UCSD-AML1 (cell line): ENCODE data around the gene AGTPBP1.
"Not testable (repeated sequence)": the region's sequence is repeated elsewhere in the genome, so short reads cannot be mapped to it uniquely, and the experiment has no call there.

Experiments used
- DNase-seq: peaks from one replicate; lab custom pipeline; 2025; ENCODE audit not compliant: unreplicated experiment; lab: John Stamatoyannopoulos, UW

Gene AGTPBP1

DNA sequence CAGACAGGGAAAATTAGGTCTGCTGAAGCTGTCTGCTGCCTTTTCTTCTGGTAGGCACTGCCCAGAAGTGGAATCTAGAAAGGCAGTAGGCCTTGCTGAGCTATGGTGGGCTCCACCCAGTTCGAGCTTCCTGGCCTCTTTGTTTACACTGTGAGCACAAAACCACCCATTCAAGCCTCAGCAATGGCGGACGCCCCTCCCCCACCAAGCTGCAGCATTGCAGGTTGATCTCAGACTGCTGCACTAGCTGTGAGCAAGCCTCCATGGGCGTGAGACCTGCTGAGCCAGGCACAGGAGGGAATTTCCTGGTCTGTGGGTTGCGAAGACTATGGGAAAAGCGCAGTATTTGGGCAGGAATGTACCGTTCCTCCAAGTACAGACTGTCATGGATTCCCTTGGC is 18.5 kb downstream of the AGTPBP1 start:
- no peak for DNase-seq

DNA sequence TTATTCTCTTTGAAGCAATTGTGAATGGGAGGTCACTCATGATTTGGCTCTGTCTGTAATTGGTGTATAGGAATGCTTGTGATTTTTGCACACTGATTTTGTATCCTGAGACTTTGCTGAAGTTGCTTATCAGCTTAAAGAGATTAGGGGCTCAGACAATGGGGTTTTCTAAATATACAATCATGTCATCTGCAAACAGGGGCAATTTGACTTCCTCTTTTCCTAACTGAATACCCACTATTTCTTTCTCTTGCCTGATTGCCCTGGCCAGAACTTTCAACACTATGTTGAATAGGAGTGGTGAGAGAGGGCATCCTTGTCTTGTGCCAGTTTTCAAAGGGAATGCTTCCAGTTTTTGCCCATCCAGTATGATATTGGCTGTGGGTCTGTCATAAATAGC is 22.3 kb downstream of the AGTPBP1 start:
- DNase-seq = not testable (repeated sequence)

GRCh38 chr9:85717818-85718217 is 23.9 kb downstream of the AGTPBP1 start:
- not testable (repeated sequence) for DNase-seq

GRCh38 chr9:85717220-85717619 is 24.5 kb downstream of the AGTPBP1 start:
- no peak for DNase-seq

DNA sequence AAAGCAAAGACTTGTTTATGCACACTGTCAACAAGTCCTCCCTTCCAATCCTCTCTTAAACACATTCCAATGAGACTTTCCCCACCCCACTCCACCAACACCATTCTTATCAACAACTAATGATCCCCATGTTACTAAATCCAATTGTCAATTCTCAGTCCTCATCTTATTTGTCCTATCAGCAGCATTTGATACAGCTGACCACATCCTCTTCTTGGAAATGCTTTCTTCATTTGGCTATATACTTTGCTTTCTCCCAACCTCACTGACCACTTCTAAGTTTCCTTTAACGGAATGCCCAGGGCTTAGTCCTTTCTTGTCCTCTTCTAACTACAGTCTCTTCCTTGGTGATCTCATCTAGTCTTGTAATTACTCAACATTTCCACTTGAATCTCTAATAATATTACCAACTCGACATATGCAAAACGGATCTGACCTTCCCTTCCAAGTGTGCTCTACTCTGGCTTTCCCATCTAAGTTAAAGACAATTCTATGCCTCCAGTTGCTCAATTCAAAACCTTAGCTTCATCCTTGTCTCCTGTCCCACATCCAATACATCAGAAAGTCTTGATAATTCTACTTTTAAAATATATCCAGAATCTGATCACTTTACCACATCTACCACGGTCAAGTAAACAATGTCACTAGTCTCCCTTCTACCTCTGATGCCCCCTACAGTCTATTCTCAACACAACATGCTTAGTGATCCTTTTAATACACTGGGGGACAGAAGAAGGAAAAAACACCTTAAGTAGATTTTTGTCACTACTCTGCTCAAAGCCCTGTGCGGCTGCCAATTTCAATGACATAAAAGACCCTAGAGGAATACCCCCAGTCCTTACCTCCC is 25.5 kb downstream of the AGTPBP1 start:
- no peak for DNase-seq

DNA sequence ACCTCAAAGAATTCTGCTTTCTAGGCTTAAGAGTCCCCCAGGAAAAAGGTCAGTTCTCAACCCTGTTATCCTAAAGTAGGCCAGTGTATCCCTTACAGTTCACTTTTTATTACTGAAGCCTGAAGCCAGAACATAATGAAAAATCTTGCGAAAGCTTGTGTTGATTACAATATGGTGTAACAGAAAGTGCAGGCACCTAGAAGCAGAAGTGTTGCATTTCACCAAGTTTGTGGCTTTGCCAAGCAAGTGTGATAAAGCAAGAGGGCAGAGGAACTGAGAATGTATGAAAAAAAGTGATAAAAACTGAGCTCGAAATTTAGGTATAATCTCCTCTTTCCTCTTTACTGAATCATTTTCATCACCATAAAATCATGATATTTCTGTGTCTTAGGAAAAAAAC is 26.2 kb downstream of the AGTPBP1 start:
- no peak for DNase-seq

GRCh38 chr9:85713897-85714296 is 27.9 kb downstream of the AGTPBP1 start:
- no peak for DNase-seq

GRCh38 chr9:85704744-85705143 is 37.0 kb downstream of the AGTPBP1 start:
- no peak for DNase-seq

GRCh38 chr9:85703398-85703797 is 38.4 kb downstream of the AGTPBP1 start:
- DNase-seq = no peak

DNA sequence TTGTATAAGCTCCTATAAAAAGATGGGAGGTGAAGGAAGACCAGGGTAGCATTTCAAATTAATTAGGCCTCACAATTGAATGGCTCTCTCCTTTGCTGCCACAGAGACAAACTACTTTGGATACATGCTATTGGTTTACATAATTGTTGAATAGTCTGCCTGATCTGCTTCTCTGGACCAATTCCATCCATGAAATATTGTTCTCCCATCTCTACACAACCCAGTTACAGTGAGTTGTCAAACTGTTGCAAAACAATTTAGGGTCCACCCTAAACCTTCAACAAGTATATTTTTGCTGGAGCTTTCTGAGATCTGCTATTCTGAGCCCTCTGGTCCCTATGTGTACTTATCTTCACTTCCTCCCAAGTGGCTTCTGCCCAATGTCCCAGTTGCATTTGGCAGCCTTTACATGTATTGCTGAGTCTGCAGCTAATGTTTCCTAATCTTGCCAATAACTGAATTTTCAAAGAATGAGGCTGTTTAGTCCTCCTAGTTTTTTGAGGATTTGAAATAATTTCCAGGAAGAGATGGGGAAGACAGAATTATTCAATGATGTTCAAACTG is 38.9 kb downstream of the AGTPBP1 start:
- no peak for DNase-seq

- DNase-seq = no peak
Measured at GRCh38 chr9:85702191-85702590, 39.6 kb downstream of the AGTPBP1 start.

- no peak for DNase-seq
Measured at GRCh38 chr9:85700330-85700729, 41.4 kb downstream of the AGTPBP1 start.

DNA sequence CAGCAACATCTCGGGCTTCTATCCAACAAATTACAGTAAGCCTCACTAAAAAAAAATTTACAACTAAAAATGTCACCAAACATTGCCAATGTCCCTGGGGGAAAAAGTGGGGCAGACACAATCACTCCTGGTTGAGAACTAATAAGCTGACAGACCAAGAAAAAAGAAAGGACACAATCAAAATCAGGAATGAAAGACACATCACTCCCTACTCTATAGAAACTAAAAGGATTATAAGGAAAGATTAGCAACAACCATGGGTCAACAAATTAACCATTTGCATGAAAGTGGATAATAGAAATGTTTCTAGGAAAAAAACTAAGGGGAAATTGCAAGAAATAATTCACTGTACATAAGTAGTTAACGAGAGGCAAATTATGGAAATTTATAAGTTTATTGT is 53.4 kb downstream of the AGTPBP1 start:
- no peak for DNase-seq

DNA sequence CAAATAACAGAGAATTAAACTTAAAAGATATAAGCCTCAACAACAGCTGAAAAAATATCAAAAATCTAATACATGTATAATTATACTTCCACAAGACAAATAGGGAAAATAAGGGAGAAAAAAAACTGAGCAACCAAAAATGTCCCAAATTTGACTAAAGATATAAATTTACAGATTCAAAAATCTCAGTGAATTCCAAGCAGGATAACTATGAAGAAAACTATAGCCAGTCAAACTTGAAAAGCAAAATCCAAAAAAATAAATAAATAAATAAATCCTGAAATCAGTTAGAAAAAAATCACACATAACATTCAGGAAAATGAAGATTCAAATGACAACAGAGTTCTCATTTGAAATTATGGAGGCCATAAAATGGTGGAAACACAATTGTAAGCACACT is 56.7 kb downstream of the AGTPBP1 start:
- DNase-seq = no peak

GRCh38 chr9:85676790-85677189 is 65.0 kb downstream of the AGTPBP1 start:
- DNase-seq = no peak

DNA sequence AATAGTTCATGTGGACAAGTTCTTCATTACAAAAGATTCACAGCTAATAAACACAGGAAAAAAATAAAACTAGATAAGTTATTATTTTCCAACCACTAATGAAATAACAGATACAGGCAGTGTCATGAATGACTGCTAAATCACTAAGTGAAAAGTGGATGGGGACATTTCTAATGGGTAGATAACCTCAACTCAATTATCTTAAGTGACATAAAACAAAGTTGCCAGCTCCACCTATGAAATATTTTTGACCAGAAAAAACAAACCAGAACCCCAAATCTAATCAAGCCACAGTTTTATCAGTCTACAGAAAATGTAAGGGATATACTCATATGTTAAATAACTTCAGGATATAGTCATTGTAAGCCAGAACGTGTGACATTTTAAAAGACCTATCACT is 74.4 kb downstream of the AGTPBP1 start:
- DNase-seq = no peak

DNA sequence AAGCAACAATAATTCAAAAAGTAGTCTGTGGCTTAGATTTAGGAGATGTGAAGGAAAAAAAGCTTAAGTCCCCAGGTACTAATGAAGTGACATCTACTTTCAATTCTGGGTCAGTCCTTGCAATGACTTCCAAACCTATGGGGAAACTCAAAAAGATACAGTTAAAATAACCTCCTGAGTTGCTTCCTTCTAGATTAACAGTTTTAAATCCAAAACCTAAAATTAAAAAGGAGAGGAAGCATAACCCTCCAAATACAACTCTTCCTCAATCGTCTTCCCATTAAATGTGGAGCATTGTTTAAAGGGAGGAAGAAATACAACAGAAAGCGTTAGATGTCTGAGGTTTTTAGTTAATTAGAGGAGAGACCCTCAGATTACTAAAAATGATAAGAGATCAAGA is 75.7 kb downstream of the AGTPBP1 start:
- DNase-seq = no peak

GRCh38 chr9:85662573-85662972 is 79.2 kb downstream of the AGTPBP1 start:
- DNase-seq = no peak

DNA sequence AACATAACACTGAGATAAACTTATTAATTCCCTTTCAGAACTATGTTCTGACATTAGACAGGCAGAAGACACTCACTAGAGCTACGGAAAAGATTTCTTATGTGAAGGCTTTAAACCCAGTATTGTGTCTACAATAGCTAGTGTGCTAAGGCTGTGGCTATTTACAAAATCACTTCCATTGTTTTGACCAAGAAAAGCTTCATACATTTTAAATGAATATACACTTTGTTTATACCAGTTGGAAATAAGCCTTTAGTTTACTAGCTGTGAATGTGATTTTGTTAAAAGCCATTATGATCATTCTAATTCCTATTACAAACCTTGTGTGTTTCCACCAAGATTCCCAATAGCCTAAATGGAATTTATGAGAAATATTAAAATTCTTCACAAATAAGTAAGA is 83.0 kb downstream of the AGTPBP1 start:
- DNase-seq = no peak

GRCh38 chr9:85653153-85653552 is 88.6 kb downstream of the AGTPBP1 start:
- no peak for DNase-seq

DNA sequence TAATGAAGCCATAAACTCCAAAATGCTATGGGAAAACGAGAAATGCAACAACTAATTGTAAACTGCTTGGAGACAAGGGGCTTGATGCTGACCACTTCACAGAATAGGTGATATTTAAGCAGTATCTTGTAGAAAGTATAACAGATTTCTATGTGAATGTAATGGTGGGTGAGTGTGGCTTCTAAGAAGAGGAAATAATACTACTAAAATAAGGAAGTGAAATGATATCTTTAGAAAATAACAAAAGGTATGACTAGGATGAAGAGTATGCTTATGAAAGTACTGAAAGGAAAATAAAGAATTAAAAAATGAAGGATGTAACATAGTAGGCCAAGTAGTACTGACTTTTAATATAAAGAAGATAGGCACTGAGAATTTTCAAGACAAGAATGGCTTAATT is 94.2 kb downstream of the AGTPBP1 start:
- DNase-seq = no peak

GRCh38 chr9:85645909-85646627 is 95.7 kb downstream of the AGTPBP1 start:
- DNase-seq = no peak
